SHP77 (cell line): ENCODE data around the gene ARL6.
A peak's percentile ranks its signal among the peaks of the same experiment; 100 is the strongest.
"Not testable (repeated sequence)": the region's sequence is repeated elsewhere in the genome, so short reads cannot be mapped to it uniquely, and the experiment has no call there.

Source experiments
- DNase-seq, 2 experiments: peaks; one replicate each; lab custom pipeline; 2025; lab: John Stamatoyannopoulos, UW

Gene ARL6

DNA sequence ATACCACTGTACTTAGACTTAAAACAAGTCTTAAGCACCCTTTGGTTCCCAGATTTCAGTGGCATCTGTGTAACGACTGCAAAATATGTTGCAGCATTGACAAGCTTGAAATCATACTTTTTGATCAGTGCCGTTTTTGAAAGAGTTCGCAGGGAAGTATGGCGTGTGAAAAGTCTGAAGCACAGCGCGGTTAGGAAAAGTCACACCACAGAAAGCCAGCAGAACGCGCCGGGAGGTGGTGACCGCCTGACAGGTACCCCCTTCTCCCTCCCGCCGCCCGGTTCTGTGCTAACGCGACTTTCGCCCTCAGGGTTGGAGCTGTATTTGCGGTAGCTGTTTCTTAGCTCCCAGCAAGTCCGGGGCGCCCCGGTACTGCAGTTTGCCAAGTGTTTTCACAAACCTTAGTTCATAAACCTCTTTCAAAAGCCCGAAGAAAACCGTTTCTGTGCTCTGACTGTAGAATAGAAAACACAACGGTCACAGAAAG lies 56.8 kb downstream of the ARL6 start:
- peak; percentile 42 to 70 for DNase-seq

DNA sequence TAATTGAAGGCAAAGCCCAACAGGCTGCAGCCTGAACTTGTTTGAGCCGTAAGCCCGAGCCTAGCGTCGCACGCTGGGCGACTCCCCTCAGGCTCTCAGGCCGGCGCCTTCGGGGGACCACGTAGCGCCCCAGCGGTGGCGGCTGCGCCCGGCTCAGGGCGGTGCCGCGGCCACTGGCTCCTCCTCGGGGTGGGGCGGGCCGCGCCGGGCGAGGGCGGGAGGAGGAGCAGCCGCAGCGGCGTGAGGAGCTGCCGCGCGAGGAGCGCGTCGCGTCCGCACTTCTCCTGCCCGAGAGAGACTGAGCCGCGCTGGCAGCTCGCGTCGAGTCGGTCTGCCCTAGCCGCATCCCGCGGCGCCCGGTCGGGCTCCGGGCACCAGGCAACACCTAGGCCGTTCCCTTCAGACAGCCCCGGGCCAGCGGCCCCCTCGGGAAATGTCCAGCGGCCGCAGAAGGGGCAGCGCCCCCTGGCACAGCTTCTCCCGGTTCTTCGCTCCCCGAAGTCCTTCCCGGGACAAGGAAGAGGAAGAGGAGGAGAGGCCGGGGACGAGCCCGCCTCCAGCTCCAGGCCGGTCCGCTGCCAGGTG lies 57.3 kb downstream of the ARL6 start, which contains the start of gene CRYBG3:
Gene CRYBG3 (plus strand): TSS at position 238 of the 585 bp plus-strand sequence. CDS start 196 bp downstream, at position 434.
- DNase-seq: peak; percentile 79 to 89

DNA sequence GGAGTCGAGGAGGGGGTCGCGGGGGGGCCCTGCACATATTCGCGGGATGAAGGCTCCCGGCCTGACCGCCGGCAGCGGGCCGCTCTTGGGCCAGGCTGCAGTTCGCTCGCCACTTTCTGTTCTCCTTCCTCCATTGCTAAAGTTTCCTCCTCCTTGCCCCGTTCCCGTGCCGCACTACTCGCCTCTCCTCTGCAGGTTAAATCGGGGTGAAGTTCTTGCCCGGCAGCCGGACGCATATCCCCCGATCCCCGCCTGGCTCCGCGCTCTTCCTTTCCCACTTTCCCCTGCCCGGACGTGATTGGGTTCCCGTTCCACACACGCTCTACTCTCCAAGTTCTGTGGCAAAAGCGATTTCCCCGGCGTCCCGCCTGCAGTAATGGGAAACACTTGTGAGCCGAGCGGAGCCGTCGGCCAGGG lies 57.8 kb downstream of the ARL6 start:
- peak; percentile 33 to 51 for DNase-seq

DNA sequence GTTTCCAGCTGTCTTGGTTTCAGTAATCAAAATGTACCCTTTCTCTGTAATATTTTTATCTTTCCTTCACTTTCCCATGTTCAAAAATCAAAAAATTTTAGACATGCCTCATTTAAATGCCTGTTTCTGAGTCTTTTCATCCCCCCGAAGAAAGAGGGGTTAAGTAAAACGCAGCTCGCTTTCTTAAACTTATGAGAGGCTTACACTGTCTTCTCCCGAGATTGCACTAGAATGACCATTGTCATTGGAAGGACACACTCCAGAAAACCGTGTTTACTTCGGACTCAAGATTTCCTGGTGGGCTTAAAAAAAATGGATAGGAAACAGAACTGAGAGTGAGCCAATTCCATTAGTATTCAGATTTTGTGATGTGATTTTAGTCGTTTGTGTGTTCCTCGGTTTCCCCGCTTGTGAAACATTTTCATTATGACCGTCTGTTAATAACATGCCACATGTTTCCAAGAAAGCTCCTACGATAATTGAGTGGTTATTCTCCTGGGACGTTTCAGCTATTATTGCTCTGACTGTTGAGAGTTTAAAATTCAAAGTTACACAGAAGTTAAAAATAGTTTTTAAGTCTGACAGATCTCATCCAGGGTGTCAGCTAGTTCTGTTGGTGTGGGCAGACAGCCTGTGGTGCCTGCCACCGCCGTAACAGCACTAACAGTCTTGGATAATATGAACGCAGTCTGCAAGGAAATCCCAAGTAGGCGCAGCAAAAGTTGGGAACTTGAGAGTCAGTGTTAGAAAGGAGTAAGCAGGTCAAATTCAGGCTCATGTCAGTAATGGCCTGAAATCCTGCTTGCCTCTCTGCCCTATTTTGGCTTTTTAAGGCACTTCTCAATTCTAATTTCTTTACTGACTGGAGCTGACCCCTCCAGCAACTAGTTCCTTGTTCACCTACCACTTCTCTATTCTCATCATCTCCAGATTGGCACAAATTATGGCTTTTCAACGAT lies 58.8 kb downstream of the ARL6 start:
- DNase-seq: no peak

DNA sequence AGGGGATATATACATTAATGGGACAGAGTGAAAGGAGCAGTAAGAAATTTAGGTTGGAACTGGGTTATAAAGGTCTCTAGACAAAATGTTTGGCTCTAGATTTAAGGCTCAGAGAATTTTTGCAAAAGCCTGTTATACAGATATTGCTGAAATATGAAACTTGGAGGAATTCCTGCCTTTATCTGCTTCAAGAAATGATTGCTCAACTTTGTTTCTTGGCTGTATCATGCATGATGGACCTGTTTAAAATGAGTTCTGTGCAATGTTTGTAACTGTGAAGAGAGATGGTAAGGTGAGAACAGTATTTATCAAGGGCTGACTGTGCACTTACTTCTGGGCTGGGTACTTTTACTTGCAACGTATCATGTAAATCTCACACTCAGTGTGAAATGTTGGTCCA lies 60.5 kb downstream of the ARL6 start:
- no peak for DNase-seq

DNA sequence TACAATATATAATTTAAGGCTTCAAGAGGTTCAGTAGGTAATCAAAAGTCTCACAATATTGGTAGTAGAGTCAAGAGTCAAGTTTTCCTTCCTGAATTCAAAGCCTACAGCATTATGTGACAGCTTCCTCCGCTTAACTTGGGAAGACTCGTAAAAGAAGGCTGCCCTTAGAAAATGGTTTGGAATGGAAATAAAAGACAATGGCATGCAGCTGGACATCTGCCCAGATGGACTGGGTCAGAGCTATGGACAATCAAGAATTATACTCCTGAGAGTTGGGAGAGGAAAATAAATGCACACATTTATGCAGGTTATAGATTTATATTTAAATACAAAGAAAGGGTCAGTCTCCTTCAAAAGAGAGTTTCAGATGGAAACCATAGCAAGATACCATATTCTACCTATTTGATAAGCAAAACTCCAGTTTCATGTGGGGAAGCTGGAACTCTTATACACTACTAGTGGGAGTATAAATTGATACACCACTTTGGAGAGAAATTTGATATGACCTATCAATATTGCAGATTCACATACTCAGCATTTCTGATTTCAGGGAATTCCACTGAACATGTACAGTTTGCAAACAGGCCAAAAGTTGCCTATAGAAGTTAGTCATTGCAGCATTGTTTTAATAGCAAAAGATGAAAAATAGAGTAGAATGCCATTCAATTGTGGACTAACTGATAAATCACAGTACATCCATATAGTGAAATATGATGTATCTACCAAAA lies 63.3 kb downstream of the ARL6 start:
- DNase-seq: no peak

DNA sequence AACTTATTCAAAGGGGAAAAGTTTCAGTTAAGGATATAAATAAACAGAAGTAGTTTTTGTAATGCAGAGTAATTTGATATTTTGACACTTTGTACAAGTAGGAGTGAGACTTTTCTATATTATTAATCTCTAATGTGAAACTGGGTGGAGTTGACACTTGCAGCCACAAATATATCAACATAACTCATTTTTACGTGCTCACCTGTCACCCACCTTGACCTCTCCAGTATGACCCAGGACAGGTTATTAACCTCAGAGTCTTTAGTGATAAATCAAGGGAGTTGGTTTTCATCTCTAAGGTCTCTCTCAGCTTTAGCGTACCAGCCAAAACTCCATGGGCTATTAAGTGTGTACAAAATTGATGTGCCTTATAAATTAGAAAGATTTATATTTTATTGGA lies 64.6 kb downstream of the ARL6 start:
- no peak for DNase-seq

DNA sequence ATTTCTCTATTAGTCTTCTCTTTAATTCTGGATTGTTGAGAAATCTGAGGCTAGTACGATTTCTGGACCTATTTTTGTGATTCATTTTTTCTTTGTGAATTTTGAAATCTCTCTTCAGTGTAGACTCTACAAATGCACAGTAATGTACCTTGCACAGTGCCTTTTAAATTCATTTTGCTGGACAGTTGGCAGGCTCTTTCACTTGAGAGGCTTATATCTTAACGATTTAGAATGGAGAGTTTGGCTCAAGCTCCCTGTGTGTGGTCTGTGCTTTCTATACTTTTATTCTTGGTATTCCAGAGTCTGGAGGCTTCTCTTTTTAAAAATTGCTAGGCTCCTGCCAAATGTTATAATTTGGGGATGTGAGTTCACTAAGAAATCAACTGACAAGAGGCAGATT lies 66.1 kb downstream of the ARL6 start:
- no peak for DNase-seq

DNA sequence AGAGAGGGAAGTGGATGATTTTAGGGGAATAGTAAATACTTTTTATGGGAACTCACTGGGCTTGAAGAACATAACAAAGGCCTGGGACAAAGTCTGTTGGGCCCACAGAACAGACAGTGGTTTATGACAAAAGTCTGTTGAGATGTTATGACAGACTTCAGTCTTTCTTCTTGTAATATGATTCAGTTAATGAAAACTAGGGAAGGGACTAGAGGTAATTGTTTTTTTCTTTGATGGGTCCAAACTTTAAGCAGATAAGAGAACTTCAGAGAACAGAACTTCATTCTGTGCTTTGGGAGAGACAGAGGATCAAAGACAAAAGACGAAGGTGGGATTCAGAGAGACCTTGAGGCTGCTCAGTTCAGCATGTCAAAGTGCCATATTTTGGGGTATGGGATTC lies 66.6 kb downstream of the ARL6 start:
- no peak for DNase-seq

DNA sequence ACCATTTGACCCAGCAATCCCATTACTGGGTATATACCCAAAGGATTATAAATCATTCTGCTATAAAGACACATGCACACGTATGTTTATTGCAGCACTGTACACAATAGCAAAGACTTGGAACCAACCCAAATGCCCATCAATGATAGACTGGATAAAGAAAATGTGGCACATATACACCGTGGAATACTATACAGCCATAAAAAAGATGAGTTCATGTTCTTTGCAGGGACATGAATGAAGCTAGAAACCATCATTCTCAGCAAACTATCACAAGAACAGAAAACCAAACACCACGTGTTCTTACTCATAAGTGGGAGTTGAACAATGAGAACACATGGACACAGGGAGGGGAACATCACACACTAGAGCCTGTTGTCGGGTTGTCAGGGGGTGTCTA lies 68.6 kb downstream of the ARL6 start:
- DNase-seq: not testable (repeated sequence)

DNA sequence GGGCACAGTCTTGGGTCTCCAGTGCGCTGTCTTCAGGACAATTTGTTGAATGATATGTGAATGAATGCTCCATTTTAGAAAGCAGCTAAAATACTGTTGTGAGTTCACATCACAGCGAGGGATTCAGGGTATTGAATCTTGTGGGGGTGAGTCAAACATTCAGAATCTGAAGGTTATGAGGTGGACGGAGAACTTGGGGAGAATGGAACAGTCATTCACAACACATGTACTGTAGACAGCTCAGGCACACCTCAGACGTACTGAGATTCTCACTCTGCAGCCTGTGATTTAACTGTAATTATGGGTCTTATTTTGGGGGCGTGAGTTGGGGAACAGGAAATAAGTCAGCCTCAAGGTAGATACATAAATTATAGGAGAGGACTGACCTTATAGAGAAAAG lies 71.2 kb downstream of the ARL6 start:
- no peak for DNase-seq

DNA sequence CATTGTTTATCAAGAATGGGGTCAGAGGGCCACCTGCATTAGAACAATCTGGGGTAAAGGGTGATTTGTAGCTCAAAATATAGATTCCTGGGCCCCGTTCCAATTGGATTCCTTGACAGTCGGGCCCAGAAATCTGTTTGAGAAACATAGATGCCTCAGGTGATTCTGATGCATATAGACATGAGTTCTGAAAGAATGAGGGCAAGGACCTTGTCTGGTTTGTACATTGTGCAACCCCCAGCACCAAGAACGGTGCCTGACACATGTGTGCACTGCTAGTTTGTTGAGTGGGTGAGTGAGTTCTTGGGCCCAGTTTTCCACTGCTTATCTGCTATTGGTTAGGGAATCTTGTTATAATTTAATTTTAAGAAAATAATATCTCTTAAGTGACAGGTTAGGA lies 73.8 kb downstream of the ARL6 start:
- no peak for DNase-seq

DNA sequence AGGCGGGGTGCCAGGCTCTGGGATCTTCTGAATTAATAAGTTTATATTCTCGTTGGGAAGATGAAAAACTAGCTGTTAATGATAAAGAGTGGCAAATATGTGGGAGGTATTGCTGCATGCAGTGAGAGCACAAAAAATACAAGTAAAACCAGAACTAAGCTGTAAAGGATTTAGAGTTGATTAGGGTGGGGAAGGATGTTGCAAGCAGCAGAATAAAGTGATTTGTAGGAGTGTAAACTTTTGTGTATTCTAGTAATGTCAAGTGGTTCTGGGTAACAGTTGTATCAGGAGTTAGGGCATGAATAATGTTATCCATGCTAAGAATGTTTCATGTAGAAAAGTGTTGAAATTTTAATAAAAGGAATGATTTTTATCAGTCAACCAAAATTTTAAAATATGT lies 75.4 kb downstream of the ARL6 start:
- DNase-seq: no peak

DNA sequence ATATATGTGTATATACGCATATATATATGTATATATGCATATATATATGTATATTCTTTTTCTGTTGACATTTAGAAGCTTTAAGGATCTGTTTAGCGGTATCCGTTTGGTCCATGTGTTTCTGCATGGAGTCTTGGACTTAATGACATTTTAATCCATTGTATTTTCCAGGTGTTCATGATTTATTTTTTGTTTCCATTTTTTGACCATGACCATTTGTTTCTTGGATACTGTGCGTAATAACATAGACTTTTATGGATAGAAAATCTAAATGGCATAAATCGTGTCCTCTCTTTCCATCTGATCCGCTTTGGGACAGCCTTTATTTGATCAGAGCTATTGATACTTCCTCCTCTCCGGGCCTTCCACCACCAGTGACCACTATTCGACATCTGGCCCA lies 76.7 kb downstream of the ARL6 start:
- no peak for DNase-seq

DNA sequence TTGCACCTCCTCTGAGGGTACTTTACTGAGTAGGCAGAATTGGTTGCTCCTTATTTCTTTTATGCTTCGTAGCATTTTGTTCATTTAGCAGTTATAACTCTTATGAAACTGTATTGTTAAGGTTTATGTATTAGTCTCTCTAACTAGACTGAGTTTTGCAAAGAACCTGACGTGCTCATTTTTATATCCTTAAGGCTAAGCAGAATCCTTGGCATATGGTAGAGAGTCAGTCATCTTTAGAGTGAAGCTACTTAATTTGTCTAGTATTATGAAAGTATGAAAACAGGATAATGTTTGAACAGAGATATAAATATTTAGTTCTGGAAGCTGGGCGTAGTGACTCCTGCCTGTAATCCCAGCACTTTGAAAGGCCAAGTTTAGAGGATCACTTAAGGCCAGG lies 77.4 kb downstream of the ARL6 start:
- no peak for DNase-seq

DNA sequence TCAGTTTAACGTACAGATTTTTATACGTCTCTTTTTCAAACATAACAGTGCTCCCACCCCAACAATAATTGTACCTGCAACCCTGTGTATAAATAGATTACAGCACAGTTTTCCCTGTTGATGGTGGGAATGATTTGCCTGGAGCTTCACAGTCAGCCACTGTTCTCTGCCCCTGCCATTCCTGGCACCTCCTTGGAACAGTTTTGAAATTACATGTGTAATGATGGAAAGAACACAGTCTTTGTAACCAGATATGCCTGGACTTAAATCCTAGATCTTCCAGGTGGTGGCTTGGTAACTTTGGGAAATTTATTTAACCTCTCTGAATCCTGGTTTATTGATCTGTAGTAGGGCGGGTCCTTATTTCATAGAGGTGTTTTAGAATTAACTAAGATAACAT lies 84.2 kb downstream of the ARL6 start:
- no peak for DNase-seq
